Epithelial cell of esophagus (primary cell): ENCODE data around the gene DCDC2.
A peak's percentile ranks its signal among the peaks of the same experiment; 100 is the strongest.

Experiments
- DNase-seq: peaks from one replicate; pipeline ENCODE4 v3.0.0; 2010; ENCODE audit warnings: low read depth
- H3K4me3 ChIP-seq: 2 replicates; pipeline ENCODE4 v1.5.1; 2011; ENCODE audit warnings: mild to moderate bottlenecking, low read length, control low read depth
- TF ChIP-seq, protein P1 (sequence below): IDR thresholded peaks from 2 replicates; pipeline ENCODE4 v1.5.1; 2011; ENCODE audit warnings: low read depth, mild to moderate bottlenecking, low read length, control low read depth, inconsistent platforms; ENCODE audit not compliant: insufficient read depth; ENCODE audit errors: missing control alignments

Gene DCDC2

DNA sequence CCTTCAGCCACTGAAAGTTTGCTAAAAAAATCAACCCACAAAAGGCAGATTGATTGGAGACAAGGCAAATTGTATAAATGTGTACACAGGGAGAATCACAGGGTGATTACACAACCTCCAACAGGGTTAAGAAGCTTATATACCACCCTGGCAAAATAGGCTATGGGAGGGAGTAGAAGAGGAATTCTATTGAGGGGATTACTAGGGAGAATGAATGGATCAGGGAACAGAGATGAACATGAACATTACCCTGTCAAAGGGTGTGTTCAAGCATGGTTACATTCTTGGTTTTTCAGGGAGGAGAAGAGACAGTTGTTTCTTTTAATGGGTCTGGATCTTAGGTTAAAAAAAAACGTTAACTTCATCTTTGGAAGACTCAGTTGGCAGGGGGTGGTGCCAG lies 39.8 kb upstream of the DCDC2 start:
- H3K4me3 ChIP-seq = no peak overlapping the region
- no peak for DNase-seq
- TF ChIP-seq, protein P1, sequence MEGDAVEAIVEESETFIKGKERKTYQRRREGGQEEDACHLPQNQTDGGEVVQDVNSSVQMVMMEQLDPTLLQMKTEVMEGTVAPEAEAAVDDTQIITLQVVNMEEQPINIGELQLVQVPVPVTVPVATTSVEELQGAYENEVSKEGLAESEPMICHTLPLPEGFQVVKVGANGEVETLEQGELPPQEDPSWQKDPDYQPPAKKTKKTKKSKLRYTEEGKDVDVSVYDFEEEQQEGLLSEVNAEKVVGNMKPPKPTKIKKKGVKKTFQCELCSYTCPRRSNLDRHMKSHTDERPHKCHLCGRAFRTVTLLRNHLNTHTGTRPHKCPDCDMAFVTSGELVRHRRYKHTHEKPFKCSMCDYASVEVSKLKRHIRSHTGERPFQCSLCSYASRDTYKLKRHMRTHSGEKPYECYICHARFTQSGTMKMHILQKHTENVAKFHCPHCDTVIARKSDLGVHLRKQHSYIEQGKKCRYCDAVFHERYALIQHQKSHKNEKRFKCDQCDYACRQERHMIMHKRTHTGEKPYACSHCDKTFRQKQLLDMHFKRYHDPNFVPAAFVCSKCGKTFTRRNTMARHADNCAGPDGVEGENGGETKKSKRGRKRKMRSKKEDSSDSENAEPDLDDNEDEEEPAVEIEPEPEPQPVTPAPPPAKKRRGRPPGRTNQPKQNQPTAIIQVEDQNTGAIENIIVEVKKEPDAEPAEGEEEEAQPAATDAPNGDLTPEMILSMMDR = no peak

DNA sequence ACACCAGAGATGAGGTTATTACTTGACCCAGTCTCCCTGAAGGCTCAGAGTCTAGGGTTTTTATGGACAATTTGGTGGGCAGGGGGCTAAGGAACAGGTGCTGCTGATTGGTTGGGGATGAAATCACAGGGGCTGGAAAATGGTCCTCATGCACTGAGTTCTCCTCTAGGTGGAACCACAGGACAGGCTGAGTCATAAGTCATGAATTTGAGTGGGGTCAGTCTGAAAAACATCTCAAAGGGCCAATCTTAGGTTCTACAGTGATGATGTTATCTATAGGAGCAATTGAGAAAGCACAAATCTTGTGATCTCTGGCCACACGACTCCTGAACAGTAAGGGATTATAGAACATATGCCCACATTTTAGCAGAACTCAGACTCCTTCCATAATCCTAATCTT lies 39.0 kb upstream of the DCDC2 start:
- TF ChIP-seq, protein P1 = no peak
- no peak overlapping the region for H3K4me3 ChIP-seq
- DNase-seq = no peak

DNA sequence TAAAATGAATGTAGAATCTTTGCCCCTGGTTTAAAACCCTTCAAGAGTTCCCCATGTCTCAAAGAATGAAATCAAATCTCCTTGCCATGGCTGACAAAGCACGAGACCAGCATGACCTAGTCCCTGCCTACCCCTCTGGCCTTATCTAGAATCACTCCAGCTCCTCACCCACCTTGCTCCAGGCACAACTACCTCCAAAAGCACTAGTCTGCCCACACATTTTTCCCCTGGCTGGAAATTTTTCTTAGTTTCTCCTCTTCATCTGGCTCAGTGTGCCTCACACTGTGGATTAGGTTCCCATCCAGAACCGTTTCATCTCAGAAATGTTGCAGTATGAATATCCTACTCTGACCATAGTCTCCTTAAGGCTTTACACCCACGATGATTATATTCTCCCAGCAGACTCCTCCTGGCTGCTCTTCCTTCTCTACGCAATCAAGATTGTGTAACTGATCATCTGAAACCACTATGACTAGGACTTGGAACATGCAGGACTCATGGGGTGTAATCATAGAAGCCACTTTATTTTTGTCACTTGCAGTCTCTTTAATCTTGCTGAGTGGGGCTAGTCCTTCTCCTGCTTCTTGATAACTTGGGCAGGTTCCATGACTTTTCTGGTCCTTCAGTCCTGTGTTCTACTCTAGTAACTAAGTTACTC lies 37.0 kb upstream of the DCDC2 start:
- DNase-seq = peak; percentile 89
- H3K4me3 ChIP-seq = no peak overlapping the region
- TF ChIP-seq, protein P1 = no peak

DNA sequence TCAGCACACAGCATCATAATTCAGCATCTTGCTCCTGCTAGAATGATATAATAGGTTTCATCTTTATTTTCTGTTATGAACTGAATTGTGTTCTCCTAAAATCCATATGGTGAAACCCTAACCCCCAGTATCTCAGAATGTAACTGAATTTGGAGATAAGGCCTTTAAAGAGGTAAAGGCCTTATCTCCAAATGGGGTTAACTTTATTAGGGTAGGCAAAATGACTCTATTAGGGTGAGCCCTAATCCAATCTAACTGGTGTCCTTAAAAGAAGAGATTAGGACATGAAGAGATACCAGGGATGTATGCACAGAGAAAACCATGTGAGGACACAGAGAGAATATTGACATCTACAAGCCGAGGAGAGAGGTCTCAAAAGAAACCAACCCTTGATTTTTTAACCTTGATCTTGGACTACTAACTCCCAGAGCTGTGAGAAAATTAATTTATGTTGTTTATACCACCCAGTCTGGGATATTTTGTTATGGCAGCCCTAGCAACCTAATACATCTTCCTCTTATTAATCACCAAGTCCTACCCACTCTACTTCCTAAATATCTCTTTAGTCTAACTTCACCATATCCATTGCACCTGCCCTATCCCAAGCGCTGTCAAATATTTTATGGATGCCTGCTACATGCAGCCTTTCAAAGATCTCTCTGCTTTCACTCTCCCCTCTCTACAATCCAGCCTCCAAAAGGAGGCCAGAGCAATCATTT lies 36.4 kb upstream of the DCDC2 start:
- DNase-seq = no peak
- TF ChIP-seq, protein P1 = no peak
- H3K4me3 ChIP-seq = no peak overlapping the region

DNA sequence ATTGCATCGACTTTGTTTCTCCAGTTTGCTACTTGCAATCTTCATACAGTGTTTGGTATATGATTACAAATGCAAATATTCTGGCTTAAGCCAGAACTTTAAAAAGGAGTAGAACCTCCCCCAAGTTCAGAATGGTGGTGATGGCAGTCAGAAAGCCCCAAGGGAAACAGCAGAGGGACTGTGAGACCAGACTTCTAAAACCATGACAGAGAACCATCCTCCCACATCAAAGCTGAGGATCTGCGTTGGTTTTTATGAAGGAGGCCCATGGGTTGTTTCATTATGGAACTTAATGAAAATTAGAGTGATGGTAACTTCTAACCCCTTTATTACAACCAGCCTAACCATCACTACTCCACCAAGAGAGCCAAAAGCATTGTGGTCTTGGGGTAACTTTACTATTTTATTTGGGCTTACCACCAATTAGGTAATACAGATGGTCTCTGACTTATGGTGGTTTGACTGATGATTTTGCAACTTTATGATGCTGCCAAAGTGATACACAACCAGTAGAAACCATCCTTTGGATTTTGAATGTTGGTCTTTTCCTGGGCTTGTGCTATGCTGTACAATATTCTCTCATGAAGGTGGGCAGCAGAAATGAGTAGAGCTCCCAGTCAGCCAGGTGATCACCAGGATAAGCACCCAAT lies 34.0 kb upstream of the DCDC2 start:
- no peak overlapping the region for H3K4me3 ChIP-seq
- TF ChIP-seq, protein P1 = no peak
- DNase-seq = no peak

DNA sequence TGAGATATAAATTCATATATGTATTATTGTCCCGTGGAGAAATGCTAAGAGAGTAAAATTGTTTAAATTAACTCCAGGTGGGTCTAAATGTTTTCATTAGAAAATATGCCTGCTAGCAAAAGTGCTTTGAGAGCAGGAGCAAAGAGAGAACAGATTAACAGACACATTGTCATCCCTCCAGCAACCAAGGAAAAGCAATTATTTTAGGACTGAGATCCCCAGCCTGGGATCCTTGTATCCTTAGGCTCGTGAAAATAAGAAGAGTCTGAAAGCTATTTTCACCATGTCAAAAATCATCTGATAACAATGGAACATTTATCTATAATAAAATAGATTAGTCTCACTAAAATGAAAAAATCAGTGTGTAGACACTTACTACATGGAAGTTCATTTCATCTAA lies 33.3 kb upstream of the DCDC2 start:
- TF ChIP-seq, protein P1 = no peak
- no peak overlapping the region for H3K4me3 ChIP-seq
- DNase-seq = no peak
